Right kidney (tissue), 1 donor: ENCODE measurements around the gene PODXL.

Source experiments
- DNase-seq: peaks from one replicate; pipeline ENCODE4 v3.0.0-alpha.2; 2016

Gene PODXL

GRCh38 chr7:131454498-131454897, 101.9 kb downstream of the PODXL start:
- DNase-seq, result no peak
